Kidney capillary endothelial cell (primary cell): ENCODE measurements around the gene LRRC10.

Experiments used
- DNase-seq: peaks from one replicate; pipeline ENCODE4 v3.0.0-alpha.2; 2018; ENCODE audit warnings: low spot score

The LRRC10 gene

GRCh38 chr12:69569236-69569635, 41.5 kb downstream of the LRRC10 start:
- no peak for DNase-seq

- no peak for DNase-seq
These were observed 44.1 kb downstream of the LRRC10 start for GRCh38 chr12:69566603-69567002.

GRCh38 chr12:69563166-69563762, 47.4 kb downstream of the LRRC10 start:
- no peak for DNase-seq
